Occipital lobe (tissue), 3 donors: Measurements from ENCODE around the gene TP53TG3B. TPM values are rescaled to one million over a fixed set of nuclear protein-coding genes. Genes with fewer than 3 reads are reported as not detected.
"Not testable (repeated sequence)": the region's sequence is repeated elsewhere in the genome, so short reads cannot be mapped to it uniquely, and the experiment has no call there.

Source experiments
- DNase-seq: peaks from one replicate; lab custom pipeline; 2025; lab: John Stamatoyannopoulos, UW
- small RNA-seq: library from RNA; depleted of rRNA; stranded (forward); fragments of <200 nt; gene quantifications from one replicate; pipeline ENCODE3, GENCODE V24; 2014
- total RNA-seq: library from RNA; depleted of rRNA; stranded (reverse); fragments of >200 nt; gene quantifications from one replicate; pipeline ENCODE4 v1.2.3, GENCODE V29; 2014

The TP53TG3B gene
- total RNA-seq: not detected

DNA sequence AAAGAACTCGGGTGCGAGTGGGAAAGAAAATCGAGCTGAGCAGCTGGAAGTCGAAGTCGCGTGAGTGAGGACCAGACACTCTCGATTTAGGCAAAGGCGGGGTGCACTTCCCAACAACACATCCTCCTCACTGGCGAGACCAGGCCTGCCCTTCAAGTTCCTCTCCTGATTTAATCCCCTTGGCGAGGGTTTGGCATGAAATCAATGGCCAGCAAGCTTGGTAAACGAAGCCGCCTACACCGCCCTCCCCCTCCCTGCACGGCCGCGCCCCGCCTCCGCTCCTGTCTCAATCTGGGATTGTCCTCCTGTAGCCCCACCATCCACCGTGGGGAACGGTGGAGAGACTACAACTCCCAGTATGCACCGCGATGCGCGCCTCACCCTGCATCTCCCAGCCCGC lies at the start of gene TP53TG3B:
TP53TG3B (plus strand) TSS at position 301 of the 400 bp plus-strand sequence; CDS start at position 369, 68 bp downstream.
- DNase-seq: not testable (repeated sequence)

- not testable (repeated sequence) for DNase-seq
These were observed 24.2 kb upstream of the TP53TG3B start for GRCh38 chr16:33336226-33337012.

GRCh38 chr16:33337627-33338542 lies 22.8 kb upstream of the TP53TG3B start:
- not testable (repeated sequence) for DNase-seq

- not testable (repeated sequence) for DNase-seq
These were observed 22.1 kb upstream of the TP53TG3B start for GRCh38 chr16:33338543-33338951.

GRCh38 chr16:33339093-33340061 lies 21.3 kb upstream of the TP53TG3B start:
- DNase-seq: not testable (repeated sequence)

Small RNA genes within 50 kb of the gene (small RNA-seq; reads per million reads assigned to genes)
- gene AC141257.3 (not detected), gene AC141257.4 (not detected)

Other genes starting within 250 kb of the TP53TG3B start
- not detected for gene TP53TG3C, start 166.6 kb upstream of the TP53TG3B start, total RNA-seq
- not detected for gene TP53TG3E, start 56.5 kb upstream of the TP53TG3B start, total RNA-seq
- gene TP53TG3F, start 98.8 kb downstream of the TP53TG3B start, total RNA-seq: not detected